Pancreas (tissue), 10 donors: ENCODE data around the gene AGBL4. TPM values are rescaled to one million over a fixed set of nuclear protein-coding genes. Genes with fewer than 3 reads are reported as not detected.

Experiments used
- ATAC-seq, 4 donors: fragments of 200-7000 bp; cut with Tn5 transposase; one replicate each; pipeline versions ENCODE4 v1.8.0 to v1.9.1; 2020; ENCODE audit warnings: mild to moderate bottlenecking in 4 of 4, moderate library complexity in 4 of 4
- DNase-seq, 6 donors: peaks; one replicate each; pipeline ENCODE4 v3.0.0-alpha.2; 2020
- FAIRE-seq: peaks from 2 replicates; lab custom pipeline; 2012; peaks lifted over from hg19 to GRCh38; lab: Jason Lieb, UNC
- H3K27ac ChIP-seq, 4 donors: fragments of 200-600 bp; sonication (generic); 1 replicate in 3 of 4; 2 replicates in 1 of 4; pipeline versions ENCODE4 v1.5.0 to v1.8.0; 2020
- H3K27me3 ChIP-seq, 4 donors: fragments of 200-600 bp; one replicate each; pipeline ENCODE4 v1.8.0; 2021
- H3K36me3 ChIP-seq, 3 donors: fragments of 200-600 bp; sonication (generic) in 1 of 3; one replicate each; pipeline versions ENCODE4 v1.5.0 to v1.8.0; 2020 to 2021
- H3K4me1 ChIP-seq, 3 donors: fragments of 200-600 bp; one replicate each; pipeline ENCODE4 v1.8.0; 2021
- H3K4me3 ChIP-seq, 4 donors: fragments of 200-600 bp; sonication (generic) in 2 of 4; one replicate each; pipeline versions ENCODE4 v1.5.0 to v1.8.0; 2020 to 2021
- H3K9me3 ChIP-seq, 4 donors: fragments of 200-600 bp; one replicate each; pipeline ENCODE4 v1.8.0; 2021
- CTCF ChIP-seq, 4 donors: fragments of 200-600 bp; sonication (generic) in 3 of 4; IDR thresholded peaks; one replicate each; pipeline versions ENCODE4 v1.5.0 to v1.8.0; 2021; ENCODE audit warnings: antibody characterized with exemption in 4 of 4
- WGBS, 2 donors: extraction: QIAGEN DNeasy Blood & Tissue Kit; methylation state at CpG; one replicate each; pipeline ENCODE4 v1.1.7; 2013; 5-methylcytosine and 5-hydroxymethylcytosine counted together
- intact Hi-C, 3 donors: fragments of 100-400 bp; cut with DNase I; formaldehyde crosslinking; loops; one replicate each; pipeline versions ENCODE4 v1.11.1 to v1.14.2; 2022
- polyA plus RNA-seq, 2 donors: library from polyadenylated mRNA; stranded (reverse); fragments of 200-250 nt; gene quantifications; one replicate each; pipeline ENCODE4 v1.2.3, GENCODE V29; 2013
- total RNA-seq, 6 donors: library from RNA; stranded (reverse); fragmentation: NEBNext Ultra II Directional in 4 of 6; extraction: Animal tissue kit (Norgen Biotek cat#: 25700) in 4 of 6; gene quantifications; one replicate each; pipeline versions ENCODE4 v1.2.1 to v1.2.4, GENCODE V29; 2021 to 2023
- donor health status: healthy with polysubstance abuse.
- donor health status: DM: no; HTN: no; CAD: no; lungs with moderate emphysema.
- donor health status: DM: no; HTN: no; CAD: no.
- donor health status: control.
- donor health status: control.
- donor health status: Bipolar disorder and iron deficiency.
- donor health status: DM: yes; HTN: yes; CAD: no.
- donor health status: DM: no; HTN: no; CAD: no.
- donor health status: DM: no; HTN: no; CAD: no.
- donor health status: DM: yes; HTN: yes; CAD: no.

Gene AGBL4
- total and polyA plus RNA-seq, 8 donors, result 0.15 to 1.2 (median 0.59) TPM

GRCh38 chr1:48944811-48945210, 1078.9 kb downstream of the AGBL4 start:
- DNase-seq, result no peak
- Histone ChIP-seq H3K27ac (no peak overlapping the region), H3K9me3 (no peaks in the 10 kb centered on the region), H3K4me1 (no peaks in the 10 kb centered on the region), H3K4me3 (no peak overlapping the region), H3K27me3 (no peaks in the 10 kb centered on the region), H3K36me3 (no peaks in the 10 kb centered on the region)
- ATAC-seq, result no peak
- FAIRE-seq, result no peak
- intact Hi-C loops, result no loop called here
- no peak for TF ChIP-seq CTCF (IDR thresholded peaks at IDR 0.05)

GRCh38 chr1:48943826-48944225, 1079.9 kb downstream of the AGBL4 start:
- DNase-seq, result no peak
- no peak for ATAC-seq
- WGBS, 2 donors, result 72 to 78% methylated on average over 5 of the region's 5 CpGs
- TF ChIP-seq CTCF (IDR thresholded peaks at IDR 0.05), result no peak
- no peak for FAIRE-seq
- Histone ChIP-seq H3K9me3 (no peaks in the 10 kb centered on the region), H3K27ac (no peak overlapping the region), H3K27me3 (no peaks in the 10 kb centered on the region), H3K4me3 (no peak overlapping the region), H3K36me3 (no peaks in the 10 kb centered on the region), H3K4me1 (no peaks in the 10 kb centered on the region)
- intact Hi-C loops, result no loop called here

GRCh38 chr1:48943393-48943792, 1080.4 kb downstream of the AGBL4 start:
- DNase-seq (no peak), FAIRE-seq (no peak), ATAC-seq (no peak)
- Histone ChIP-seq H3K27me3 (no peaks in the 10 kb centered on the region), H3K9me3 (no peaks in the 10 kb centered on the region), H3K36me3 (no peaks in the 10 kb centered on the region), H3K4me1 (no peaks in the 10 kb centered on the region), H3K27ac (no peak overlapping the region), H3K4me3 (no peak overlapping the region)
- intact Hi-C loops, result no loop called here
- 92 to 95% methylated on average over 1 of the region's 1 CpG for WGBS, 2 donors
- TF ChIP-seq CTCF (IDR thresholded peaks at IDR 0.05), result no peak

GRCh38 chr1:48940962-48941732, 1082.6 kb downstream of the AGBL4 start:
- peak in 2 of 4 donors; percentile 32 to 40 for ATAC-seq
- intact Hi-C loops, result no loop called here
- Histone ChIP-seq H3K36me3 (no peaks in the 10 kb centered on the region), H3K4me3 (no peak overlapping the region), H3K27me3 (no peaks in the 10 kb centered on the region), H3K4me1 (no peaks in the 10 kb centered on the region), H3K9me3 (no peaks in the 10 kb centered on the region), H3K27ac (no peak overlapping the region)
- no peak for TF ChIP-seq CTCF (IDR thresholded peaks at IDR 0.05)
- no peak for FAIRE-seq
- no peak for DNase-seq

- Histone ChIP-seq H3K27ac (no peak overlapping the region), H3K27me3 (no peaks in the 10 kb centered on the region), H3K4me3 (no peak overlapping the region), H3K4me1 (no peaks in the 10 kb centered on the region), H3K36me3 (no peaks in the 10 kb centered on the region), H3K9me3 (no peaks in the 10 kb centered on the region)
- FAIRE-seq, result no peak
- DNase-seq, result no peak
- ATAC-seq, result no peak
- TF ChIP-seq CTCF (IDR thresholded peaks at IDR 0.05), result no peak
- 70 to 84% methylated on average over 2 of the region's 2 CpGs for WGBS, 2 donors
- intact Hi-C loops, result no loop called here
Observed at GRCh38 chr1:48940354-48940753, 1083.4 kb downstream of the AGBL4 start.
